GM21737 (cell line): ENCODE results near the gene RAB12.
A peak's percentile ranks its signal among the peaks of the same experiment; 100 is the strongest.
"Not testable (repeated sequence)": the region's sequence is repeated elsewhere in the genome, so short reads cannot be mapped to it uniquely, and the experiment has no call there.

Experiments used
- ATAC-seq: cut with Tn5 transposase; IDR thresholded peaks from one replicate; pipeline ENCODE4 v1.9.1; 2021; ENCODE audit warnings: mild to moderate bottlenecking, moderate library complexity; ENCODE audit not compliant: unreplicated experiment

Gene RAB12

GRCh38 chr18:8611916-8612576, 2.8 kb downstream of the RAB12 start:
- no peak for ATAC-seq

GRCh38 chr18:8614875-8615274, 5.6 kb downstream of the RAB12 start:
- ATAC-seq, result no peak

- no peak for ATAC-seq
These were observed 6.3 kb downstream of the RAB12 start for GRCh38 chr18:8615397-8616027.

- ATAC-seq, result no peak
These were observed 6.8 kb downstream of the RAB12 start for GRCh38 chr18:8616028-8616401.

GRCh38 chr18:8617907-8618306, 8.7 kb downstream of the RAB12 start:
- ATAC-seq, result no peak

- no peak for ATAC-seq
These were observed 9.8 kb downstream of the RAB12 start for GRCh38 chr18:8619041-8619440.

- ATAC-seq, result no peak
These were observed 10.8 kb downstream of the RAB12 start for GRCh38 chr18:8619835-8620577.

- ATAC-seq, result no peak
These were observed 11.6 kb downstream of the RAB12 start for GRCh38 chr18:8620845-8621244.

- not testable (repeated sequence) for ATAC-seq
These were observed 13.4 kb downstream of the RAB12 start for GRCh38 chr18:8622625-8623024.

- ATAC-seq, result peak; percentile 81
These were observed 14.4 kb downstream of the RAB12 start for GRCh38 chr18:8623549-8624106.

- ATAC-seq, result no peak
These were observed 16.3 kb downstream of the RAB12 start for GRCh38 chr18:8625461-8626092.

- ATAC-seq, result no peak
These were observed 17.3 kb downstream of the RAB12 start for GRCh38 chr18:8626414-8627106.

GRCh38 chr18:8627107-8627472, 17.9 kb downstream of the RAB12 start:
- no peak for ATAC-seq

- ATAC-seq, result no peak
These were observed 18.3 kb downstream of the RAB12 start for GRCh38 chr18:8627540-8627939.

- no peak for ATAC-seq
These were observed 20.4 kb downstream of the RAB12 start for GRCh38 chr18:8629602-8630001.

- no peak for ATAC-seq
These were observed 21.3 kb downstream of the RAB12 start for GRCh38 chr18:8630546-8630945.

GRCh38 chr18:8631265-8631664, 22.0 kb downstream of the RAB12 start:
- ATAC-seq, result no peak

- no peak for ATAC-seq
These were observed 23.1 kb downstream of the RAB12 start for GRCh38 chr18:8632386-8632785.

GRCh38 chr18:8634508-8634907, 25.3 kb downstream of the RAB12 start:
- ATAC-seq, result no peak

- ATAC-seq, result no peak
These were observed 25.9 kb downstream of the RAB12 start for GRCh38 chr18:8635087-8635486.

GRCh38 chr18:8639762-8640161, 30.5 kb downstream of the RAB12 start:
- ATAC-seq, result no peak
